Trophoblast cell (in vitro differentiated cells and primary cell): ENCODE measurements around the gene CD300LG. TPM values are rescaled to one million over a fixed set of nuclear protein-coding genes. Genes with fewer than 3 reads are reported as not detected.
A peak's percentile ranks its signal among the peaks of the same experiment; 100 is the strongest.
"Not testable (repeated sequence)": the region's sequence is repeated elsewhere in the genome, so short reads cannot be mapped to it uniquely, and the experiment has no call there.

Experiments
- DNase-seq, 2 donors: peaks; one replicate each; pipeline ENCODE4 v3.0.0-alpha.2; 2016
- H2AFZ ChIP-seq: 2 replicates; pipeline ENCODE4 v1.6.1; 2013; ENCODE audit warnings: low read length, moderate library complexity, mild to moderate bottlenecking; ENCODE audit not compliant: insufficient read depth, poor library complexity
- H2AK5ac ChIP-seq: 2 replicates; pipeline ENCODE4 v1.6.1; 2013; ENCODE audit warnings: mild to moderate bottlenecking, low read length
- H2BK120ac ChIP-seq: 2 replicates; pipeline ENCODE4 v1.6.1; 2013; ENCODE audit warnings: low read length, mild to moderate bottlenecking, moderate library complexity; ENCODE audit not compliant: insufficient read depth, poor library complexity
- H2BK12ac ChIP-seq: 2 replicates; pipeline ENCODE4 v1.6.1; 2013; ENCODE audit warnings: mild to moderate bottlenecking, low read length, moderate library complexity
- H2BK5ac ChIP-seq: 2 replicates; pipeline ENCODE4 v1.6.1; 2013; ENCODE audit warnings: low read length, low read depth, moderate library complexity, mild to moderate bottlenecking; ENCODE audit not compliant: poor library complexity
- H3K14ac ChIP-seq: 2 replicates; pipeline ENCODE4 v1.6.1; 2013; ENCODE audit warnings: mild to moderate bottlenecking, low read length
- H3K18ac ChIP-seq: 2 replicates; pipeline ENCODE4 v1.6.1; 2013; ENCODE audit warnings: mild to moderate bottlenecking, low read length
- H3K23ac ChIP-seq: 2 replicates; pipeline ENCODE4 v1.6.1; 2013; ENCODE audit warnings: low read length
- H3K27ac ChIP-seq: 2 replicates; pipeline ENCODE4 v1.5.1; 2013; ENCODE audit warnings: low read depth, mild to moderate bottlenecking, inconsistent platforms, low read length, moderate library complexity
- H3K27me3 ChIP-seq: 2 replicates; pipeline ENCODE4 v1.6.1; 2013; ENCODE audit warnings: inconsistent platforms, mild to moderate bottlenecking, low read length, moderate library complexity; ENCODE audit not compliant: insufficient read depth
- H3K36me3 ChIP-seq, 2 experiments: 1 replicate in 1 of 2; 2 replicates in 1 of 2; pipeline ENCODE4 v1.6.1; 2013; ENCODE audit warnings: low read length in 2 of 2, mild to moderate bottlenecking in 2 of 2, moderate library complexity in 1 of 2; ENCODE audit not compliant: insufficient read depth in 2 of 2, control insufficient read depth in 1 of 2
- H3K4ac ChIP-seq: 2 replicates; pipeline ENCODE4 v1.6.1; 2013; ENCODE audit warnings: low read depth, mild to moderate bottlenecking, low read length, moderate library complexity
- H3K4me1 ChIP-seq, 2 experiments: 1 replicate in 1 of 2; 2 replicates in 1 of 2; pipeline ENCODE4 v1.6.1; 2013; ENCODE audit warnings: low read length in 2 of 2, mild to moderate bottlenecking in 2 of 2, moderate library complexity in 1 of 2; ENCODE audit not compliant: insufficient read depth in 2 of 2, control insufficient read depth in 1 of 2
- H3K4me2 ChIP-seq: 2 replicates; pipeline ENCODE4 v1.6.1; 2013; ENCODE audit warnings: inconsistent platforms, mild to moderate bottlenecking, low read length, moderate library complexity
- H3K4me3 ChIP-seq: 2 replicates; pipeline ENCODE4 v1.5.1; 2013; ENCODE audit warnings: mild to moderate bottlenecking, low read depth, low read length, inconsistent platforms
- H3K79me1 ChIP-seq: one replicate; pipeline ENCODE4 v1.6.1; 2013; ENCODE audit warnings: low read length
- H3K79me2 ChIP-seq: 2 replicates; pipeline ENCODE4 v1.6.1; 2013; ENCODE audit warnings: low read length, mild to moderate bottlenecking; ENCODE audit not compliant: control insufficient read depth, insufficient read depth, poor library complexity
- H3K9ac ChIP-seq: 2 replicates; pipeline ENCODE4 v1.6.1; 2013; ENCODE audit warnings: mild to moderate bottlenecking, low read length
- H3K9me3 ChIP-seq: 2 replicates; pipeline ENCODE4 v1.6.1; 2013; ENCODE audit warnings: low read depth, mild to moderate bottlenecking, control low read depth, inconsistent platforms, low read length; ENCODE audit not compliant: insufficient read depth
- H4K12ac ChIP-seq: 2 replicates; pipeline ENCODE4 v1.6.1; 2013; ENCODE audit warnings: low read depth, mild to moderate bottlenecking, low read length, moderate library complexity
- H4K8ac ChIP-seq: 2 replicates; pipeline ENCODE4 v1.6.1; 2013; ENCODE audit warnings: low read depth, mild to moderate bottlenecking, low read length, moderate library complexity
- H4K91ac ChIP-seq: one replicate; pipeline ENCODE4 v1.6.1; 2013; ENCODE audit warnings: low read depth, mild to moderate bottlenecking, low read length, moderate library complexity
- whole genome bisulfite sequencing: extraction: QIAGEN DNeasy Blood & Tissue Kit; methylation state at CpG from one replicate; pipeline ENCODE4 v1.1.7; 2013; ENCODE audit warnings: missing lambda C conversion rate; ENCODE audit not compliant: insufficient read length, insufficient coverage; ENCODE audit errors: extremely low coverage; 5-methylcytosine and 5-hydroxymethylcytosine counted together
- polyA plus RNA-seq: library from polyadenylated mRNA; stranded (reverse); fragments of 200-250 nt; gene quantifications from 2 replicates; pipeline ENCODE4 v1.2.3, GENCODE V29; 2013

The CD300LG gene
- not detected in 2 replicates for polyA plus RNA-seq

- no peak within 1 kb of the TSS for H3K4me2 ChIP-seq
- H2BK5ac ChIP-seq: no peak within 1 kb of the TSS
- peak within 1 kb of the TSS; percentile 52 for H2AFZ ChIP-seq
- no peak within 1 kb of the TSS for H3K18ac ChIP-seq
- no peaks in the 10 kb centered on the region for H3K79me2 ChIP-seq
- H3K79me1 ChIP-seq: no peaks in the 10 kb centered on the region
- no peak within 1 kb of the TSS for H3K14ac ChIP-seq
- H3K27ac ChIP-seq: no peak within 1 kb of the TSS
- H4K8ac ChIP-seq: no peak within 1 kb of the TSS
- H3K23ac ChIP-seq: no peak within 1 kb of the TSS
- H2BK12ac ChIP-seq: peak within 1 kb of the TSS; percentile 17
- no peak for DNase-seq
- H3K27me3 ChIP-seq: no peaks in the 10 kb centered on the region
- H4K91ac ChIP-seq: no peak within 1 kb of the TSS
- no peak within 1 kb of the TSS for H3K4ac ChIP-seq
- no peaks in the 10 kb centered on the region for H3K9me3 ChIP-seq
- no peak within 1 kb of the TSS for H4K12ac ChIP-seq
- H3K9ac ChIP-seq: no peak within 1 kb of the TSS
- no peak within 1 kb of the TSS for H2AK5ac ChIP-seq
- no peaks in the 10 kb centered on the region for H3K36me3 ChIP-seq
- no CpG with 5 or more reads among the region's 17 CpGs for WGBS
- H2BK120ac ChIP-seq: no peak within 1 kb of the TSS
- no peaks in the 10 kb centered on the region for H3K4me1 ChIP-seq
- H3K4me3 ChIP-seq: no peak within 1 kb of the TSS
Observed at GRCh38 chr17:43846963-43847371, at the start of gene CD300LG. TSS of gene CD300LG (plus strand) at chr17:43847176. CDS start at chr17:43847217, 41 bp downstream.

GRCh38 chr17:43798024-43798423, 49.0 kb upstream of the CD300LG start:
- not testable (repeated sequence) for H2BK12ac ChIP-seq, H3K23ac ChIP-seq, H3K9me3 ChIP-seq, H2BK5ac ChIP-seq, H3K27me3 ChIP-seq, H4K12ac ChIP-seq, H3K36me3 ChIP-seq, H3K79me1 ChIP-seq, H3K4me3 ChIP-seq, H3K79me2 ChIP-seq, H2BK120ac ChIP-seq, H4K91ac ChIP-seq, DNase-seq, H3K4me2 ChIP-seq, H3K27ac ChIP-seq, H2AK5ac ChIP-seq, H3K18ac ChIP-seq, H3K14ac ChIP-seq, H4K8ac ChIP-seq, H3K4me1 ChIP-seq, H3K4ac ChIP-seq, H3K9ac ChIP-seq, H2AFZ ChIP-seq
- WGBS: no CpG with 5 or more reads among the region's 9 CpGs

GRCh38 chr17:43799047-43799446, 47.9 kb upstream of the CD300LG start:
- no peak overlapping the region for H2BK5ac ChIP-seq
- no peak overlapping the region for H3K9ac ChIP-seq
- no peak for DNase-seq
- no peaks in the 10 kb centered on the region for H3K9me3 ChIP-seq
- peaks cover 0 to 2% of the 10 kb centered on the region in 2 experiments for H3K4me1 ChIP-seq
- H3K36me3 ChIP-seq: no peaks in the 10 kb centered on the region
- no peak overlapping the region for H3K27ac ChIP-seq
- H3K79me1 ChIP-seq: no peaks in the 10 kb centered on the region
- H4K8ac ChIP-seq: no peak overlapping the region
- H3K4me3 ChIP-seq: no peak overlapping the region
- H2AK5ac ChIP-seq: no peak overlapping the region
- no peak overlapping the region for H2AFZ ChIP-seq
- no peak overlapping the region for H3K14ac ChIP-seq
- no peaks in the 10 kb centered on the region for H3K27me3 ChIP-seq
- H3K23ac ChIP-seq: no peak overlapping the region
- whole genome bisulfite sequencing: no CpG with 5 or more reads among the region's 2 CpGs
- H3K4me2 ChIP-seq: no peak overlapping the region
- H3K79me2 ChIP-seq: no peaks in the 10 kb centered on the region
- no peak overlapping the region for H3K4ac ChIP-seq
- H4K91ac ChIP-seq: no peak overlapping the region
- no peak overlapping the region for H2BK120ac ChIP-seq
- H4K12ac ChIP-seq: no peak overlapping the region
- no peak overlapping the region for H3K18ac ChIP-seq
- H2BK12ac ChIP-seq: no peak overlapping the region

- peaks cover 0 to 2% of the 10 kb centered on the region in 2 experiments for H3K4me1 ChIP-seq
- no peak overlapping the region for H3K4ac ChIP-seq
- H3K27me3 ChIP-seq: no peaks in the 10 kb centered on the region
- H3K36me3 ChIP-seq: no peaks in the 10 kb centered on the region
- no peak overlapping the region for H3K18ac ChIP-seq
- no peak overlapping the region for H3K9ac ChIP-seq
- H2BK12ac ChIP-seq: no peak overlapping the region
- no peak overlapping the region for H2BK120ac ChIP-seq
- no peak overlapping the region for H3K4me2 ChIP-seq
- DNase-seq: no peak
- no CpG with 5 or more reads among the region's 3 CpGs for WGBS
- no peak overlapping the region for H4K8ac ChIP-seq
- H2AK5ac ChIP-seq: no peak overlapping the region
- no peak overlapping the region for H3K27ac ChIP-seq
- no peak overlapping the region for H2BK5ac ChIP-seq
- H3K23ac ChIP-seq: no peak overlapping the region
- H3K4me3 ChIP-seq: no peak overlapping the region
- no peak overlapping the region for H4K91ac ChIP-seq
- H4K12ac ChIP-seq: no peak overlapping the region
- H2AFZ ChIP-seq: no peak overlapping the region
- H3K79me1 ChIP-seq: no peaks in the 10 kb centered on the region
- no peaks in the 10 kb centered on the region for H3K79me2 ChIP-seq
- no peak overlapping the region for H3K14ac ChIP-seq
- H3K9me3 ChIP-seq: no peaks in the 10 kb centered on the region
Observed at GRCh38 chr17:43800736-43801135, 46.2 kb upstream of the CD300LG start.
